ENCODE measurements around the gene SLC15A1.
"Not testable (repeated sequence)": the region's sequence is repeated elsewhere in the genome, so short reads cannot be mapped to it uniquely, and the experiment has no call there.

Gene SLC15A1

DNA sequence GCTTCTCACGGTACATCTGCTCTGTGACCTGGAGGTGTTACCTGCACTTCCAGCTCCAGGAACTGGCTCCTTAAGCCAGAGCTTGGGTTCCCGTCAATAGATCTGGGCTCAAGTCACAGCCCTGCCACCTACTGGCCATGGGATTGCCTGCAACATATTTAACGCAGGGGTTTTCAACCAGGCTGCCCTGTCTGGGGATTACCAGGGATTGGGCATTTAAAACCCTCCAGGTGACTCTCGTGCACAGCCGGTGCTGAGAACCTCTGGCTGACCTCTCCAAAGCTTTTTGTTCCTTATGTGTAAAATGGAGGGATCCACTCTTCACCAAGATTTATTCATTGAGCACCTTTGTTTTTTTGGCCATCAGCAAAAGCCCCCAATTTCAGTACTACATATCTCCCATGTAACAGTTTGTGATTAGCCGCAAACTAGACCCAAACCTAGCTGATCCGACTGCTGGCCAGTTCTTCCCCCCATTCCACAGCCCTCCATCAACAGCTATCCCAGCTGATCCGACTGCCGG is 98.9 kb downstream of the SLC15A1 start:
- DNase-seq (ENCODE audit: low spot score): peak; percentile 88

DNA sequence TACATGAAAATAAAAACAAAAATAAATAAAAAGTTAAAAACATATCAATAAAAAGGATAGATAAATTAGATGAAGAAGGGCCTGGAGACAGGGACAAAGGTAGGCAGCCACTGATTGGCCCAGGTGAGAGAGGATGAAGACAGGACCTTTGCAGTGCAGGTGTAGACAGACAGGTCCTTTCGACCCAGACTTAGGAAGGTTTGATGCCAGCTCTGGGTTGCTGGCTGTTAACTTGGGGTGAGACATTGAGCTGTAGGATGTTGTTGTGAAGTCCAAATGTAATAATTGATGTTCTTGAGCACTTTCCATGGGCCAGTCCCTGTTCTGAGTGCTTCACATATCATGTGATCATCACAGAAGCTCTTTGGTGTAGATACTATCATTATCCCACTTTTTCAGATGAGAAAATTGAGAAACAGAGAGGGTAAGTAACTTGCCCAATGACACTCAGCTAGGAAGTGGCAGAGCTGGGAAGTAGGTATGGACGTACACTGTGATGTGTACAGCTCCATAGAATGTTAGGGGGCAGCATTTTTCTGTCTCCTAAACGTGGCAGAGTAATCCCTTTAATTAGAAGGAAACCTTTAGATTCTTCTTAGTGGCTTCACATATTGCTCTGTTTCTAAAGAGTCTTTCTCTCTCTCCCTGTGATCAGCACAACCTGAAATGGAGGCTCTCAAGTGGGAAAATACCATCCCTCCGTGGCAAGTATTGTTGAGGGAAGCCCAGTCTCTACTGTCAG is 99.6 kb downstream of the SLC15A1 start:
- no peak for DNase-seq (ENCODE audit: low spot score)

- no peak for DNase-seq (ENCODE audit: low spot score)
Observed at GRCh38 chr13:98652276-98652675, 100.2 kb downstream of the SLC15A1 start.

GRCh38 chr13:98651744-98652143 is 100.7 kb downstream of the SLC15A1 start:
- DNase-seq (ENCODE audit: low spot score): no peak

- DNase-seq (ENCODE audit: low spot score): no peak
Observed at GRCh38 chr13:98650396-98651107, 101.9 kb downstream of the SLC15A1 start.

DNA sequence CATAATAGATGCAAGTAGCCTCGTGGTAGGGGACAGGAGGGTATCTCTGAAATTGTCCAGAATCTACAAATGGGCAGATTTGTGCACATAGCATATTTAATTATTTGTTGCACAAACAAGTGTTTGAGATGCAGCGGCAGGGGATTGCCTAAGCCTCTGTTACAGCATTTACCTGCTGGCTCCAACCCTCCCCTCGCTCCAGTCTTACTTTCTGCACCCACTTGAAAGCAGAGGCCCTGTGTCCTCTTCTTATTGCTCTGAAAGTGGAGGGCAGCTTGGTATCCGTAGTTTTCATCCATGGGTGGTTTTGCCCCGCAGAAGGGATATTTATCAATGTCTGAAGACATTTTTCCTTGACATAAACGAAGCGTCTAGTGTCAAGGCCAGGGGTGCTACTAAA is 102.6 kb downstream of the SLC15A1 start:
- no peak for DNase-seq (ENCODE audit: low spot score)

DNA sequence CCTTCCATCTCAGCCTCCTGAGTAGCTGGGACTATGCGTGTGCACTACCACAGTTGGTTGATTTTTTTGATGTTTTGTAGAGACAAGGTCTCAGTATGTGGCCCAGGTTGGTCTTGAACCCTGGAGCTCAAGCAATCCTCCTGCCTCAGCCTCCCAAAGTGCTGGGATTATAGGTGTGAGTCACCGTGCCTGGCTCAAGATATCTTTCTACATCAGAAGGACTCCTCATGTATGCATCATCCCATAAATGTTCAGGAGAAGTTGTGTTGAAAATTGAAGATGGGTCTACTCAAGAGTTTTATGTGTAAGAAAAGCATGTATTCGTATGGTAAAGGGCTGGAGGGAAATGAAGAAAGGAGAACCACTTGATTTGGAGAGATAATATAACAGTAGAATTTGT is 103.8 kb downstream of the SLC15A1 start:
- DNase-seq (ENCODE audit: low spot score): no peak

DNA sequence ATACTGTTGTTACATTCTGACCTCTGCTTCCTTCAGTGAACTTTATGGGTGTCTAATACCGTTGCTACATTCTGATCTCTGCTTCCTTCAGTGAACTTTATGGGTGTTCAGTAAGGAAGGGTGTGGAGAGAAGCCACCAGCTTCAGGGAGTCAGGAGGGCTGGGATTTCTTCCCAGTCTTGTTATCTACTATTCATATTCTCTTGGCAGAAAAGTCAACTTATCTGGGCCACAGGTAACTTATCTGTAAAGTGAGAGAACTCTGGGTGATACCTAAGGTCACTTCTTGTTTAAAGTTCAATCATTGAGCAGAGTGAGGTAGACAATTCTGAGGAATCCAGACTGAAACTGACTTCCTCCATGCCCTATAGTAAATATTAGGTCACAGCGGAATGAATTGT is 104.3 kb downstream of the SLC15A1 start:
- no peak for DNase-seq (ENCODE audit: low spot score)

GRCh38 chr13:98647121-98647520 is 105.4 kb downstream of the SLC15A1 start:
- no peak for DNase-seq (ENCODE audit: low spot score)

DNA sequence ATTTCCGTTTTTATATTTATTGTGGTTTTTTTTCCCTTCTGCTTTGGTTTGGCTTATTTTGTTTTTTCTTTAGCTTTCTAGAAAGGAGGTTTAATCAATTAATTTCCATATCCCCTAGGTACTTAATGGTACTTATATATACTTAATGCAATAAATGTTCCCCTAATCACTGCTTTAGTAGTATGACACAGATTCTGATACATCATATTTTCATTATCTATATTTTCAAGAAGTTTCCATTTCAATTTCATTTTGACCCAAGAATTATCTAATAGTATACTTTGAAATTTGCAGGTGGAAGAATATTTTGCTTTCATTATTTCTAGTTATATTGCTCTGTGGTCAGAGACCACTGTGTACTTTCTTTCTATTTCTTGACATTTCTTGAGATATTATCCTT is 109.0 kb downstream of the SLC15A1 start:
- DNase-seq (ENCODE audit: low spot score): no peak

GRCh38 chr13:98641075-98641474 is 111.4 kb downstream of the SLC15A1 start:
- DNase-seq (ENCODE audit: low spot score): no peak

- DNase-seq (ENCODE audit: low spot score): not testable (repeated sequence)
Observed at GRCh38 chr13:98639785-98640184, 112.7 kb downstream of the SLC15A1 start.

DNA sequence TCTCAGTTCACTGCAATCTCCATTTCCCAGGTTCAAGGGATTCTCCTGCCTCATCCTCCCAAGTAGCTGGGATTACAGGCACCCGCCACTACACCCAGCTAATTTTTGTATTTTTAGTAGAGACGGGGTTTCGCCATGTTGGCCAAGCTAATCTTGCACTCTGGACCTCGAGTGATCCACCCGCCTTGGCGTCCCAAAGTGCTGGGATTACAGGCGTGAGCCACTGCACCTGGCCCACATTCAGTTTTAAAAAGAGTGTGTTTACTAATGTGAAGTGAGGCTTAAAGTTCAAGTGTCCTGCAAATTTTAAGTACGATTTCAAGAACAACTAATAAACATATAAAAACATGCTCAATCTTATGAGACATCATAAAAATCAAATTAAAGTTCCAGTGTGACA is 114.1 kb downstream of the SLC15A1 start:
- not testable (repeated sequence) for DNase-seq (ENCODE audit: low spot score)

Measured in GM03348 (cell line).